ENCODE results near the gene BABAM2. TPM values are rescaled to one million over a fixed set of nuclear protein-coding genes. Genes with fewer than 3 reads are reported as not detected.

The BABAM2 gene
- total and polyA plus RNA-seq, 10 of the 15 experiments (the other 5 are each of a cell fraction or from before 2014, with no cell fraction given) = 30.7 to 59.9 (median 44.5) TPM

DNA sequence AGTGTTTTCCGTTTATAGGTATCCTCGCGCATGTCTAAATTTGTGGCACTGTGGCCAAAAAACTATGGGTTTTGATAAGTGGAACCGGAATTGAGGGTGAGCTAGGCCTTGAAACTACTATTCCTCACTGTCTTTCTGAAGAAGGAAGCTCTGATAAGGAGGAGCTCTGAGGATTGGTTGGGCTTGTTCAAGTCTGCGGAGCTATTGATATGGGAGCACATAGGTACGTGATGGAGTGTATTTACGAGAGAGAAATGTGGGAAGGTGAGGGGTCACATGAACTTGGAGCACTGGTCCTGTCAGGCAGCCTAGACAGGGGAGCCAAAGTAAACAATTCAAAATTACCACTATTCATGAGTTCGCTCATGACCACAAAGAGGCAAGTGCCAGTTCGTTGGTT is 131.4 kb downstream of the BABAM2 start:
- ChIA-PET CTCF (no interaction called here), SMC1A (ENCODE audit: uncharacterized antibody, unreplicated experiment) (no interaction called here), POLR2A (no interaction called here), RAD21 (ENCODE audit: unreplicated experiment) (no interaction called here)
- intact Hi-C loops (cut with micrococcal nuclease; ENCODE audit: unreplicated experiment) (no loop called here), in situ Hi-C loops (cut with MboI) (no loop called here)
- DNase-seq (ENCODE audit: low read depth, low spot score) = no peak
- no peaks in the 10 kb centered on the region for H3K9me3 ChIP-seq (replicated peaks; ENCODE audit: control insufficient read depth, insufficient read depth, low read length)
- H4K20me1 ChIP-seq (ENCODE audit: control insufficient read depth, insufficient read depth) = no peaks in the 10 kb centered on the region
- H3K27me3 ChIP-seq (replicated peaks in 1 of 2; ENCODE audit: control insufficient read depth in 2 of 2, insufficient read depth in 2 of 2, low read length in 1 of 2) = no peaks in the 10 kb centered on the region
- no peak overlapping the region for H3K27ac ChIP-seq (ENCODE audit: control insufficient read depth, insufficient read depth)
- H3K79me2 ChIP-seq (ENCODE audit: control insufficient read depth, insufficient read depth, low read length) = no peaks in the 10 kb centered on the region
- no peak for FAIRE-seq
- no peaks in the 10 kb centered on the region; a peak in 2 of 4 replicates for H3K36me3 ChIP-seq (ENCODE audit: control insufficient read depth in 2 of 2, insufficient read depth in 2 of 2, low read length in 1 of 2)
- no peak for TF ChIP-seq DPF2 (IDR thresholded peaks at IDR 0.05)
- no peak for TF ChIP-seq RCOR1 (conservative IDR thresholded peaks at IDR 0.05; ENCODE audit: low read depth, low read length)
- no peak for TF ChIP-seq ZNF274 (IDR thresholded peaks at IDR 0.05; ENCODE audit: insufficient read depth, insufficient read length)
- no peak for TF ChIP-seq STAT3 (IDR thresholded peaks at IDR 0.05; ENCODE audit: low read depth, low read length)
- TF ChIP-seq SKIL (IDR thresholded peaks at IDR 0.05; ENCODE audit: low read depth, poor library complexity, severe bottlenecking) = no peak
- ATAC-seq = no peak
- H3K4me2 ChIP-seq (ENCODE audit: control insufficient read depth, insufficient read depth) = no peak overlapping the region
- no peaks in the 10 kb centered on the region for H3K4me1 ChIP-seq (ENCODE audit: control insufficient read depth, insufficient read depth, low read length)
- no peak overlapping the region for H3K9ac ChIP-seq (ENCODE audit: control insufficient read depth, insufficient read depth, low read length)
- H3K4me3 ChIP-seq = no peak overlapping the region
- 97% methylated on average over 9 of the region's 9 CpGs for WGBS (ENCODE audit: insufficient coverage, insufficient replicate concordance, low lambda C conversion rate, missing lambda C conversion rate)
- BruUV-seq (replicated peaks) = no TSS peak
- H2AFZ ChIP-seq (ENCODE audit: control insufficient read depth, low read depth, low read length) = no peak overlapping the region

DNA sequence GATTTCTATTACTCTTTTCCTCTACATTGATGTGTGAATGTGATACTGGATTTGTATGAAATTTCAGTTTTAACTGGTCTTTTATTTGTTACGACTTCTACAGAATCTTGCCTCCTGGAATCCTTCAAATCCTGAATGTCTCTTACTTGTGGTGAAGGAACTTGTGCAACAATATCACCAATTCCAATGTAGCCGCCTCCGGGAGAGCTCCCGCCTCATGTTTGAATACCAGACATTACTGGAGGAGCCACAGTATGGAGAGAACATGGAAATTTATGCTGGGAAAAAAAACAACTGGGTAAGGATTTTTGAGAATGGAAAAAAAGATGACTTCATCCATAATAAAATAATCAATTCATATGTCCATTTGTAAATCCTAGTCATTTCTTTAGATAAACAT is 134.6 kb downstream of the BABAM2 start:
- H3K27ac ChIP-seq (ENCODE audit: control insufficient read depth, insufficient read depth) = no peak overlapping the region
- no TSS peak for BruUV-seq (replicated peaks)
- H3K4me2 ChIP-seq (ENCODE audit: control insufficient read depth, insufficient read depth) = no peak overlapping the region
- H3K27me3 ChIP-seq (replicated peaks in 1 of 2; ENCODE audit: control insufficient read depth in 2 of 2, insufficient read depth in 2 of 2, low read length in 1 of 2) = no peaks in the 10 kb centered on the region
- no peak overlapping the region for H3K9ac ChIP-seq (ENCODE audit: control insufficient read depth, insufficient read depth, low read length)
- FAIRE-seq (no peak), ATAC-seq (no peak), DNase-seq (ENCODE audit: low read depth, low spot score) (no peak)
- RAD21 ChIA-PET (ENCODE audit: unreplicated experiment) = no interaction called here
- H3K4me1 ChIP-seq (ENCODE audit: control insufficient read depth, insufficient read depth, low read length) = no peaks in the 10 kb centered on the region
- WGBS (ENCODE audit: insufficient coverage, insufficient replicate concordance, low lambda C conversion rate, missing lambda C conversion rate) = 100% methylated on average over 4 of the region's 4 CpGs
- no peak overlapping the region for H3K4me3 ChIP-seq
- in situ Hi-C loops (cut with MboI) = no loop called here
- no peak overlapping the region for H2AFZ ChIP-seq (ENCODE audit: control insufficient read depth, low read depth, low read length)
- H4K20me1 ChIP-seq (ENCODE audit: control insufficient read depth, insufficient read depth) = no peaks in the 10 kb centered on the region
- no peaks in the 10 kb centered on the region; a peak in 3 of 4 replicates for H3K36me3 ChIP-seq (ENCODE audit: control insufficient read depth in 2 of 2, insufficient read depth in 2 of 2, low read length in 1 of 2)
- TF ChIP-seq IKZF1 (conservative IDR thresholded peaks at IDR 0.05) (no peak), FOXK2 (IDR thresholded peaks at IDR 0.05) (no peak), IKZF2 (IDR thresholded peaks at IDR 0.05) (no peak), BMI1 (IDR thresholded peaks at IDR 0.05; ENCODE audit: borderline replicate concordance) (no peak), E2F4 (IDR thresholded peaks at IDR 0.05; ENCODE audit: low read depth, low read length) (no peak), BCL11A (IDR thresholded peaks at IDR 0.05; ENCODE audit: low read depth, low read length) (no peak), HDAC6 (IDR thresholded peaks at IDR 0.05; ENCODE audit: unreplicated experiment) (no peak), CEBPB (IDR thresholded peaks at IDR 0.05; ENCODE audit: borderline replicate concordance in 1 of 2, low read depth in 2 of 2, low read length in 2 of 2) (no peak), ASH2L (IDR thresholded peaks at IDR 0.05; ENCODE audit: borderline replicate concordance, low read depth) (no peak), EZH2 (IDR thresholded peaks at IDR 0.05; ENCODE audit: borderline replicate concordance, control insufficient read depth, low read depth, low read length) (no peak)
- SMC1A ChIA-PET (ENCODE audit: uncharacterized antibody, unreplicated experiment) = no interaction called here
- H3K9me3 ChIP-seq (replicated peaks; ENCODE audit: control insufficient read depth, insufficient read depth, low read length) = no peaks in the 10 kb centered on the region
- POLR2A ChIA-PET = no interaction called here
- CTCF ChIA-PET = no interaction called here
- intact Hi-C loops (cut with micrococcal nuclease; ENCODE audit: unreplicated experiment) = no loop called here
- no peaks in the 10 kb centered on the region for H3K79me2 ChIP-seq (ENCODE audit: control insufficient read depth, insufficient read depth, low read length)
